GM18511 (cell line): ENCODE results near the gene NEUROG1.
"Not testable (repeated sequence)": the region's sequence is repeated elsewhere in the genome, so short reads cannot be mapped to it uniquely, and the experiment has no call there.

Experiments
- ATAC-seq: cut with Tn5 transposase; IDR thresholded peaks from one replicate; pipeline ENCODE4 v1.9.1; 2021; ENCODE audit warnings: mild to moderate bottlenecking, moderate library complexity; ENCODE audit not compliant: unreplicated experiment

Gene NEUROG1

GRCh38 chr5:135497971-135498636, 37.7 kb downstream of the NEUROG1 start:
- no peak for ATAC-seq

DNA sequence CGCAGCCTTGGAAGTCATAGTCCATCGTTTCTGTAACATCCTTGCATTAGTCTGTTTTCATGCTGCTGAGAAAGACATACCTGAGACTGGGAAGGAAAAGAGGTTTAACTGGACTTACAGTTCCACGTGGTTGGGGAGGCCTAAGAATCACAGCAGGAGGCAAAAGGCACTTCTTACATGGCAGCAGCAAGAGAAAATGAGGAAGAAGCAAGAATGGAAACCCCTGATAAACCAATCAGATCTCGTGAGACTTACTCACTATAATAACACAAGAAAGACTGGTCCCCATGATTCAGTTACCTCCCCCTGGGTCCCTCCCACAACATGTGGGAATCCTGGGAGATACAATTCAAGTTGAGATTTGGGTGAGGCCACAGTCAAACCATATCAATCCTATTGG, 40.2 kb downstream of the NEUROG1 start:
- not testable (repeated sequence) for ATAC-seq

DNA sequence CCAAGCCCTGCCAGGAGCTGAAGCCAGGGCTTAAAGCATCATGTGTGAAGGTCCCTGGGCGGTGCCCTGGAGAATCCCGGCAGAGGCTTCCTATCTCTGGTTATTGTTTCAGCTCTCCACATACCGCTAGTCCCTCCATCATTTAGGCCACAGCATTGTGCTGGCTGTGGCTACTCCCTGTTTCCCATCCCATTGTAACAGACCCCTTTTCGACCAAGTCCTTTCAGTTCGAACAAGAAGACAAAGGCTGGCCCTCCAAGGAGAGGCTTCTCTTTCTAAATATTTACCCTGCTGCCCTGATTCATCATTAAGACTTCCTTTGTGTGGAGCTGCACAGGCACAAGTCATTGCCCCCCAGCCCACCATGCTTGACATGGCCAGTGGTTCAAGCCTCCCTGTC, 41.6 kb downstream of the NEUROG1 start:
- ATAC-seq, result no peak

- ATAC-seq, result no peak
These were observed 42.2 kb downstream of the NEUROG1 start for GRCh38 chr5:135493406-135494180.

- ATAC-seq, result no peak
These were observed 43.5 kb downstream of the NEUROG1 start for GRCh38 chr5:135492319-135492626.

- no peak for ATAC-seq
These were observed 44.0 kb downstream of the NEUROG1 start for GRCh38 chr5:135491552-135492318.

DNA sequence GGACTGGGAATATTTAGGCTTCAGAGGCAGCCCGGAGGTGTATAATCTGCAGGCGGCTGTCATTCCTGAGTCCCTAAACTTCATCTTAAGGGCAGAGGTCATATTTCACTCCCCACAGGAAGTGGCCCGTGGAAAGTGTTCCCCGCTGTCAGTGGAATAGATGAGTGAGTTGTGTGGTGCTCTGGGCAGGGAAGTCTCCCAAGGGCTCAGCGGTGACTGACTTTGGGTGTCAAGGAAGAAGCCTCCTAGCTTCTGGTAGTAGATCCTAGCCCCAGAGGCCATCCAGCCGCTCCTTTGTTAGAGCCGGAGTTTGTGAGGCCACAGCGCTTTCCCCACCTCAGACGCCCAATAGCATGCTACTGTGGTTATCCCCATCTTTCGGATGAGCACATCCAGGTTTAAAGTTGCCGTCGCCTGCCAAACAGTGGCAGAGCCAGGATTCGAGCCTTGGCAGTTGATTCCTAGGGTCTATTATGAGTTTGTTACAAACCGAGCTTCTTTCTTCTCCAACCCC, 44.7 kb downstream of the NEUROG1 start:
- ATAC-seq, result no peak

DNA sequence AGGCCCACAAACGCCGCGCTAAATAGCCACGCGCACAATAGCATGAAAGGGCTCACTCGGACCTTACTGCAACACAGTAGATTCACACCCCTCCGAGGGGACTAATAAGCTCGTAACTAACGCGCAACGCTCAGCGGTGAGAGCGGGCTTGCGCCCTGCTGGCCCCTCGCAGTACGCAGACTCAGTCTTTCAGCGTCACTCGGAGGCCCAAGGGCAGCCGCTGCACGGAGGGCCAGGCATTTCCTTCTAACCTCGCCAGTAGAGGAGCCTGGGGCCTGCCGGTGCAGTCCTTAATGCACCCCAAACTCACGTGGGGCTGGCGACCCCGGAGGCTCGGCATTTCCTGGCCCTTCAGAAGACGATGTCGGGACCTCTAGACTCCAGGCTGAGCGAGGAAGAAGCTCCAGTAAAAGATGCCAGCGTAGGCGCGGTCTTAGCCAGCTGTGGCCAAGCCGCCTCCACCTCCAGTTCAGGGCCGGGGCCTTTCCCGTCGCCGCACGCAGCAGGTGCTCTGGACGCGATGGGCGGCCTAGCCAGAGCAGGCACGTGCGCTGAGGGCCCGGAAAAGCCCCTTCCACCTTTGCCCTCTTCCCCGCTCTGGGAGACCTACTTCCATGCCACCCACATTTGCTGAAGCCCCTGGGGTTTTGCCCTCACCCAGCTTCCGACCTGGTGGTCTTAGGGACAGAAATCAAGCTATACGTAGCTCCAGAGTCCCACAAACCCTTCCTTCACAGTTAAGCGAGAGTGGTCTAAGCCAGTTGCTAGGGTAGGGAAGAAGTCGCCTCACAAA, 45.3 kb downstream of the NEUROG1 start:
- no peak for ATAC-seq

GRCh38 chr5:135489466-135490244, 46.1 kb downstream of the NEUROG1 start:
- no peak for ATAC-seq

- ATAC-seq, result no peak
These were observed 46.9 kb downstream of the NEUROG1 start for GRCh38 chr5:135488727-135489465.

GRCh38 chr5:135487839-135488514, 47.8 kb downstream of the NEUROG1 start:
- no peak for ATAC-seq

GRCh38 chr5:135487037-135487395, 48.7 kb downstream of the NEUROG1 start:
- ATAC-seq, result no peak

DNA sequence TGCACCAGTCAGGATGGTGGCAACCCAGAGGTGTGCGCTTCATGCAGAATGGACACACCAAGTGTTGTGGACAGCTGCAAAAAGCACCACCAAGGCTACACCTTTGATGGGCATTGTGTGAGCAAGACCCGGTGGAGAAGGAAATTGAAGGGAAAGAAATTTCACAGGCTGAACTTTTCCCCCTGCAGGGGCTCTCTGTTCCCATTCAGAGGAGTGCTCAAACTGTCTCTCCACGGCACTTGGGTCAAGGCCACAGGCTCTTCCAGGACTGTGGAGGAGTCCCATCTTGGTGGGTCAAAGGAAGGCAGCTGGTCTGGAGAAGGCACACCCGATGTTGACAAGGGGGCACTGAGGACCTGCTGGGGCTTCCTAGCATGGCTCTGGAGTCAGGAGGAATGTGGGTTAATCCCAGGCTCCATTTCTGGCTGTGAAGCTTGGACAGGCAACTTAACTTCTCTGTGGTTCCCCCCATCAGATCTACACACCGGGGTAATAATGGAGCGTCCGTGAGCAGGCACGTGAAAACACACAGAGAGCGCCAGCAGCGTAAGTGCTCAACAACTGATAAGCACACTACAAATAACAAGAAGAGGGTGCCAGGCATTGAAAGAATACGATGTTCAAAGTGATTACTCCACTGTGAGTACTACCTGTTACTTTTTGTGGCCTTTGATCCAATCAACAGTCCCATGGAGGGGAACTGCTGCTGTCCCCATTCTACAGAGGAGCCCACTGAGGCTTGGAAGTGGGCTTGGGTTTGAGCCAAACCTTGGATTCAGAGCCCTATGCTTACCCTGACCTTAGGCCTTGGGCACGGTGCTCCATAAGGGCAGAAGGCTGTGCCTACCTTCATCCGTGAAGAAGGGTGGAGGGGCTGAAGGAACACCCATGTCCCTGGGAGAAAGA, 49.4 kb downstream of the NEUROG1 start:
- ATAC-seq, result no peak

GRCh38 chr5:135484674-135485086, 51.1 kb downstream of the NEUROG1 start:
- ATAC-seq, result no peak
